ENCODE measurements around the gene ZFHX3.

GRCh38 chr16:72983241-72983640 lies 64.7 kb downstream of the ZFHX3 start:
- no peak for TF ChIP-seq EZH2 (IDR thresholded peaks at IDR 0.05; ENCODE audit: insufficient read depth, poor library complexity, severe bottlenecking)
- no peak for TF ChIP-seq EZH2phosphoT487 (IDR thresholded peaks at IDR 0.05; ENCODE audit: insufficient read depth, low read depth)

Measured in GM23248 (cell line).